ENCODE measurements around the gene FCRL5.

FCRL5 gene

GRCh38 chr1:157523774-157524493 is 28.4 kb downstream of the FCRL5 start:
- no peak for DNase-seq

GRCh38 chr1:157521056-157521455 is 31.3 kb downstream of the FCRL5 start:
- no peak for DNase-seq

DNA sequence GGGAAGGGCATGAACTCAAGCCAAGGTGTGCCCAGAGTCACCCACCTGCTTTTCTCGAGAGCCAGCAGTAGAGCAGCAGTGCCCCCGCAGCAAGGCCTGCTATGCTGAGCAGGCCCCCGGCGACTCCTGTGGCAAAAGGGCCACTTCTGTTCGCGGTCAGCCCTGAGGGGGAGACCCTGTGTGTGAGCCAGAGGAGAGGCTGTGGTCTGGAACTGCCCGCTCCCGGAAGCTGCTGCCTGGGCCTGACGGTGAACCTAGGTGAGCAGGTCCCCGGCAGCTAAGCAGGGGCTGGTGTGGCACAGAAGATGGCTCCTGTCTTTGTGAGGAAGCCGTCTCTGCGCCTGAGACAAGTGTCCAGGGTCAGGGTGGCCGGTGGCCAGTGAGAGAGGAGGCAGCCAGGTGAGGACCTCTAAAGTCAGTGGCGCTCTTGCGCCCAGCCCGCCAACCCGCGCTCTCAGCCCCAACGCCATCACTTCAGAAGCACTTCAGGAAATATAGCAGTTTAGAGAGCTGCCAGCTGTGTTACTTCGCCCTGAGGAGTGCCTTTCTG is 31.9 kb downstream of the FCRL5 start:
- DNase-seq = no peak

DNA sequence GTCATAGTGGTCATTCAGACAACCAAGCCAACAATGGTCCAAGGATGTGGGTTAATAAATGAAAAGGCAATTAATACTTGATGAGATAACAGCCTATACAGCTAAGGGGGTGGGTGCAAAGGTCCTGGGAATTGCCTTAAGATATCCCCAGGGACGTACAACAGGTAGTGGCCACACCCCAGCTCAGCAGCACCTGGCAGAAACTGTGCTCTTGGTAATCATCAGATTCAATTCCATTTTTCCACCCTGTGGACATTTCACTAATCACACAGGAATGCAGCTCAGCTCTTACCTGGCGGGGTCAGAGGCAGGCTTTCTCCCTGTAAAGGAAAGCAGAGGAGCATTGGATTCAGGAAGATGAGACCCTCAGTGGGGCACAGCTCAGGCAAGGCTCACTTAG is 32.9 kb downstream of the FCRL5 start:
- no peak for DNase-seq

DNA sequence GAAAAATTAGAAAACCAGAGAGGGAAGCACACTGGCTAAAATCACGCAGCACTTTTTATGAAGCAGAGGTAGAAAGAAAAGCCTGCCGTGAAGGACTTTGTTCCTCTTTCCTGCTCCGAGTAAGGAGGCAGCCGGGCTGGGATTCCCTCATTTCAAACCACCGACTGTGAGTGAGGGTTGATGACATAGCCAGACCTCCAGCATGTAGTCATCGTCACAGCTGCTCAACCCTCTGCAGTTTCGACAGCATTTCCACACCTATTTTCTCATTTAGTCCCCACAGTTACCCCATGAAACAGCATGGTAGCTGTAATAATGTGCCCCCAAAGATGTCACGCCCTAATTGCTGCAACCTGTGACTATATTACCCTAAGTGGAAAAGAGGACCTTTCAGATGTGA is 35.3 kb downstream of the FCRL5 start:
- DNase-seq = no peak

- no peak for DNase-seq
Observed at GRCh38 chr1:157515709-157516108, 36.6 kb downstream of the FCRL5 start.

- DNase-seq = no peak
Observed at GRCh38 chr1:157515141-157515540, 37.2 kb downstream of the FCRL5 start.

DNA sequence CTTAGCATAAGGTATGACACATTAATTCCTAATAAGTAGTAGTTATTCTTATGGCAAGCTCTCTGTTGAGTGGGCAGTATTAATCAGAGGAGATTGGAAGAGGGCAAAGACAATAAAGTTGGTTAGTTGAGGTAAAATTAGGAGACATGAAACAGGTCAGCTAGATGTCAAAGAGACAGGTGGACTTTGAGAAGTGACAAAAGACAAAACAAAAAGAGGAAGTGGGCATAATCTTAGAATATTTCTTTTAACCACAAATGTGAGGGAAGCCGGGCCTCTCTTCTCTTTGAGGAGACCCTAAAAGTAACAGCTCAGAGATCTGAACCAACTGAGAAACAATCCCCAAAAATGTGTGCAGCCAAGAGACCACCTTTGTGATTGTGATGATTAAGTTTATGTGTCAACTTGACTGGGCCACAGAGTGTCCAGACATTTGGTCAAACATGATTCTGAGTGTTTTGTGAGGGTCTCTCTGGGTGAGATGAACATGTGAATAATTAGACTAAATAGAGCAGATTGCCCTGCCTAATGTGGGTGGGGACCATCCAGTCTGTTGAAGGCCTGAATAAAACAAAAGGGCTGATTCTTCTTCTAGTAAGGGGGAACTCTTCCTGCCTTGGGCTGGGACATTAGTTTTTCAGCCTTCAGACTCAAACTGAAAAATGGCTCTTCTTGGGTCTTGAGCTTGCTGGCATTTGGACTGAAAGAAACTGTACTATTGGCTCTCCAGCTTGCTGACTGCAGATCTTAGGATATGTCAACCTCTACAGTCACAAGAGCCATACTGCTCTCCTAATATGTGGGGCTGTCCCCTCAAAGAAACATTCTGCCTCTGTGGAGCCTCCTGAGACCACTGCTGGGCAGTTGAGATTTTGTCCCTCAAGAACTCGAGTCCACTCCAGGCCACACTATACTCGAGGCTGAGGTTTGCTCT is 40.0 kb downstream of the FCRL5 start:
- DNase-seq = no peak

DNA sequence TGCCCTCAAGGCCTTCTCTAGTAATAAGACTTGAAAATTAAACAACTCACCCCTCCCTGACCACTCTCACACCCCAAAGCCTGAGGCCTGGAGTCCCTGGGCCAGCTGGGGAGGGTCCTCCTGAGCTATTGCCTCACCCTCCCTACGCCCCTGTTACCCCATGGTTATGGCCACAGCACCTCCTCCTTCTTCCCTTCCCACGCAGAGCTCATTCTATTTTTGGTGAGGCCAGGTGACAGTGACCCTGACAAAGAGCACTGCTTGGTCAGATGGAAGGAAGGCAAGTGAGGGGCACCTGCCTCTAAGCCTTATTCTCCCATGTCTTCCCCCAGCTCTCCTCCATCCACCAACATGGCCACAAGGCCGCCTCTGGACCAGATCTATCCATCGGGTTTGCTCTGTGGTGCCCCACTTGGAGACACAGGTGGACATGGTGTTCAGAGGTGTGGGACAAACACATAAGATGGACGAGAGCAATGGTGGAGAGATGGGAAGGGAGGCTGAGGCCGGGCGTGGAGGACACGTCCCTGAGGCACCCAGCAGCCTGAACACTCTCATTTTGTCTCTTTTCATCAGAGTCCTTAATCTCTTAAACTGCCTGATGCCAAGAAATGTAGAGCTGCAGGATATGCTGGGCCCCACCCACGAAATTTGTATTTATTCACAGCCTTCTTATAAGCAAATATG is 42.6 kb downstream of the FCRL5 start:
- DNase-seq = no peak

DNA sequence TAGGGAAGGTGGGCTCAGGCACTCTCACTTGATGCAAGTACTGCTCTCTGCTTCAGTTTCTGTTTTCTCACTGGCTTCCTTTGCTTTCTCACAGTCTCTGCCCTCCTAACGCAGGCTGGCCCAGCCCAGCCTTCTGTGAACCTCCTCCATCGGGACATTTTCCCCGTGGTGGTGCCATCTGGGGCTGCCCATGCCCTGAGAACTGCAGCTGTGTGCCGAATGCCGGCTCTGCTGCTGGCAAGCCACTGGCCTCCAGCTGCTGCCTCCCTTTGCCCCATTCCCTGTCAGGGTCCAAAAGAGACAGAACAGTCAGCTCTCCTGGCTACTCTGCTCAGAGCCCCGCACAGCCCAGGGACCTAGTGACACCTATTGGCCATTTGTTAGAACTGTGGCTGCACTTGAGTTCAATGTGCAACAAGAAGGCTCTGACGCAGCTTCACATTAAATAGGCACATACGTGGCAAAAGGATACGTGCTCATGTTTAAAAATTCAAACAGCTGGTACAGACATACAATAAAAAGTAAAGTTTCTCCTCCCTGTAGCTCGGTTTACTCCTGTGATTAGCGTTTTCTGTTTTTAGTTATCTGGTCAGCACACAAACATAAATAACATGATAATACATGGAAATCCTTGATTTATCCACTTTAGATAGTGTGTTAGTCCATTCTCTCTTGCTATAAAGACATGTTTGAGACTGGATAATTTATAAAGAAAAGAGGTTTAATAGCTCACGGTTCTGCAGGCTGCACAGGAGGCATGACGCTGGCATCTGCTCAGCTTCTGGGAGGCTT is 46.6 kb downstream of the FCRL5 start:
- no peak for DNase-seq

- no peak for DNase-seq
Observed at GRCh38 chr1:157504646-157505045, 47.7 kb downstream of the FCRL5 start.

DNA sequence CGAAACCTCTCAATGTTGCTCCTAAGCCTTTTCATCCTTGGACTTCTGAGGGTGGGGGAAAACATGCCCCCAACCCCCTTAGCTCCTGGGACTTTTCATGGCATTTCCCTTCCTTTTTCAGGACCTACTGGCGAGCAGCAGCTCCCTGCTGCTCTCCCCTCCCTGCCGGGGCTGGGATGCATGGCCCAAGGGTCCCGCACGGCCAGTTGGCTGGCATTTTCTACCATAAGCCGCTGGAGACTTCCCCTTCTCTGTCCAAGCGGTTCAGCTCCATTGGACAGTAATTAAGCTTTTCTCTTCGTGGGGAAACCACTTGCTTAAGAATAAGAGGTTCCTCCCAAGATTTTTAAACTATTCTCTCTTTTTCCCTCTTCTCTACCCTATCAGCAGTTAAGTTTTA is 52.8 kb downstream of the FCRL5 start:
- DNase-seq = no peak

DNA sequence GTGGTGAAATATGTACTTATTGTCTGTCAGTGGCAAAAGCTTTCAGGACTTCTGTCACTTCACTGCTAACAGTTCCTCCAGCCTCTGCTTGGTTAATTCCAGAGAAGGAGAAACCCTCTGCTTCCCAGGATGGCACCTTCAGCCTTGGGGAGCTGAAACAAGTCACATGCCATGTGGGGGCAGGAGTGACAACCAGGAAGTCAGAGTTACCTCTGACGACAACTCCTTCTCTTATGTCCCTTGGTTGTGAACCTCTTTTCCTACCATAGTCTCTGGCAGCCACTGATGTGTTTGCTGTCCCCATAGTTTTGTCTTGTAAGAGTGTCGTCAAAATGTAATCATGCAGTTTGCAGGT is 53.6 kb downstream of the FCRL5 start:
- DNase-seq = no peak

DNA sequence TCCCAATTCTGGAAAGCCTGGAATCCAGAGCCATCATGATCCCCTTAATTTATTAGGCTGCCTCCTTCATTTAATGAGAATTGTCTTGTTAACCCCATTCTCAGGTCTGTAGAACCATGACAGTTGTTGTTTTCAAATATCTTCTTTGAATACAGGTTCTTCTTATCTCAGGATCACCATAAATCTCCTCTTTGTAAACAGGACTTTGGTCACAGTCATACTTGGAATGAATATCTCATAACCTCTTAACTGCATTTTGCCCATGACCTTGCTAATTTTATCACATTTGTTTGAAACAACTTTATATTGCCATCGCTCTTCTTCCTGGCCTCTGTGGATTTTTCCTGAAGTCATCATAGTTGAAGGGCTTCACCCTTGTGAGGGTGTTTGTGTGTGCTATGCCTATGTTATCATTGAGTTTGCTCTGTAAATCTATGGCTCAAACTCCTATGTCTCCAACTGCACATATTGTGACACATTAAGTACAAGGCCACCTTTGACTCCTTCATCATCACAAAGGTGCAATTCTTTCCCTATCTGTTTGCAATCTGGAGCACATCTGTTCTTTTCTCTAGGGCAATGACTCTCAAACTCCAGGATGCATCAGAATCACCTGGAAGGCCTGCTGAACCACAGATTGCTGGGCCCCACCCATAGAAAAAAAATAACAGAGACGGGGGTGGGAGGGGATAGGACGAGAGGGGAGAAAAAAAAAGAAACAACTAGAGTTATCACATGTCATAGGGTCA is 54.2 kb downstream of the FCRL5 start:
- DNase-seq = no peak

- no peak for DNase-seq
Observed at GRCh38 chr1:157497284-157497683, 55.0 kb downstream of the FCRL5 start.

- peak; percentile 22 for DNase-seq
Observed at GRCh38 chr1:157496121-157496526, 56.2 kb downstream of the FCRL5 start.

GRCh38 chr1:157495285-157495684 is 57.0 kb downstream of the FCRL5 start:
- no peak for DNase-seq

DNA sequence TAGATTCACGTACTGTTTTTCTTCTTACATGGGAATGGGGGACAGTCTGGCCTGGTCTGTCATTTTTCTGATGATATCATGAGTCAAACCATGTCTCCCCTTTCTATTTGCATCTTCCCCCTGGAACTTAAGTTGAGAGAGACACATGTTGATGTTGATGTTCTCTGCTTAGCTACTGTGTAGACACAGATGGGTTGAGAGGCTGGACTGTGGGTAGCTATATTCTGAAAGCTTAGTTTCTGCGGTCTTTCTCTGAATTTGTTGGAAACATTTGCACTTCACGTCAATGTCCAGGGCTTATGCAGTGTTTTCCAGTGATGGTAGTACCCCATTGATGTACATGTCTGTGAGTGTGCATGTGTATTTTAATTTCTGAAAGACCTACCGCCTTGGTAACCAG is 58.2 kb downstream of the FCRL5 start:
- DNase-seq = no peak

DNA sequence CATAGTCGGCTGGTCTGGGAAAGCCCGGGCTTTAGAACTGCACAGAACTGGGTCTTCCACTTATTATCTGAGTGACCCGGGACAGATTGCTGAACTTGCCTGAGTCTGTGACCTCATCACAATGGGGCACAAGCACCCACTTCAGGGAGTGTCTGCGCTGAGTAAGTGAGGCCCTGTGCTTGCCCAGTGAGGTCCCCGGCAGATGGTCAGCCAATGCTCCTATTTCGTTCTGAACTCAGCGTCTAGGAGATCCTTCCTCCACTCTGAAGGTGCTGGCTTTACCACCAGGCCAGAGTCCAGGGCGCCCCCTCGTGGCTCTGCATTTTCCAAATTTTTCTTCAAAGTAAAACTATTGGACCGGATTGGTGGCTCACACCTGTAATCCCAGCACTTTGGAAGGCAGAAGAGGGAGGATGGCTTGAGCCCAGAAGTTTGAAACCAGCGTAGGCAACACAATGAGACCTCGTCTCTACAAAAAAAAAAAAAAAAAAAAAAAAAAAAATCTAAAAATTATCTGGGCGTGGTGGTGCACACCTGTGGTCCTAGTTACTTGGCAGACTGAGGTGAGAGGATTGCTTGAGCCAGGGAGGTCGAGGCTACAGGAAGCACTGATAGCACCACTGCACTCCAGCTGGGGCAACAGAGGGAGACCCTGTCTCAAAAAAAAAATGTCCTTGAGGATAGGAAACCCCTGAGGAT is 61.7 kb downstream of the FCRL5 start:
- DNase-seq = peak; percentile 33

DNA sequence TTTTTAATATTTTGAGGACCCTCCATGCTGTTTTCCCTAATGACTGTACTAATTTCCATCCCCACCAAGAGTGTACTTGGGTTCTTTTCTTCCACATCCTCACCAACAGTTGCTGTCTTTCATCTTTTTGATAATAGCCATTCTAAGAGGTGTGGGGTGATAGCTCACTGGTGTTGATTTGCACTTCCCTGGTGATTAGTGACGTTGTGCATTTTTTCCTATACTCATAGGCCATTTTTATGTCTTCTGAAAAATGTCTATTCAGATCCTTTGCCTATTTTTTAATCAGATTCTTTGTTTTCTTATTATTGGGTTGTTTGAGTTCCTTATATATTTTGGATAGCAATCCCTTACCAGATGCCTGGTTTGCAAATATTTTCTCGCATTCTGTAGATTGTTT is 64.2 kb downstream of the FCRL5 start:
- no peak for DNase-seq

- no peak for DNase-seq
Observed at GRCh38 chr1:157487504-157487903, 64.8 kb downstream of the FCRL5 start.
